GM18502 (cell line): ENCODE measurements around the gene CAMK2A.

Source experiments
- ATAC-seq: cut with Tn5 transposase; IDR thresholded peaks from one replicate; pipeline ENCODE4 v1.9.1; 2021; ENCODE audit warnings: mild to moderate bottlenecking; ENCODE audit not compliant: unreplicated experiment, poor library complexity

Gene CAMK2A

GRCh38 chr5:150302301-150303069 is 12.9 kb upstream of the CAMK2A start, which contains the start of gene ARSI:
TSS of gene ARSI (minus strand) at chr5:150302905. CDS start at chr5:150302373, 532 bp downstream.
- no peak for ATAC-seq

GRCh38 chr5:150301901-150302300 is 12.3 kb upstream of the CAMK2A start:
- no peak for ATAC-seq

GRCh38 chr5:150301170-150301505 is 11.6 kb upstream of the CAMK2A start:
- ATAC-seq: no peak

- no peak for ATAC-seq
Measured at GRCh38 chr5:150300496-150301169, 11.1 kb upstream of the CAMK2A start.

- ATAC-seq: no peak
Measured at GRCh38 chr5:150299571-150300327, 10.2 kb upstream of the CAMK2A start.

GRCh38 chr5:150298701-150299451 is 9.3 kb upstream of the CAMK2A start:
- no peak for ATAC-seq

- no peak for ATAC-seq
Measured at GRCh38 chr5:150297934-150298595, 8.5 kb upstream of the CAMK2A start.

GRCh38 chr5:150297236-150297890 is 7.8 kb upstream of the CAMK2A start:
- no peak for ATAC-seq

GRCh38 chr5:150296496-150296895 is 6.9 kb upstream of the CAMK2A start:
- no peak for ATAC-seq

- ATAC-seq: no peak
Measured at GRCh38 chr5:150295741-150296486, 6.3 kb upstream of the CAMK2A start.

GRCh38 chr5:150295172-150295634 is 5.6 kb upstream of the CAMK2A start:
- ATAC-seq: no peak

- no peak for ATAC-seq
Measured at GRCh38 chr5:150294551-150295071, 5.0 kb upstream of the CAMK2A start.

- ATAC-seq: no peak
Measured at GRCh38 chr5:150293091-150293941, 3.7 kb upstream of the CAMK2A start.

GRCh38 chr5:150291388-150292385 is 2.1 kb upstream of the CAMK2A start:
- no peak for ATAC-seq

- ATAC-seq: no peak
Measured at GRCh38 chr5:150288791-150289190, 782 bp downstream of the CAMK2A start.

GRCh38 chr5:150288361-150288760 is 1.2 kb downstream of the CAMK2A start:
- no peak for ATAC-seq
